Activated CD4-positive, alpha-beta T cell treated with anti-CD3 and anti-CD28 coated beads, Interleukin-2, amount 50 U/mL, for 16 hours (primary cell): ENCODE results near the gene VEZF1.
A peak's percentile ranks its signal among the peaks of the same experiment; 100 is the strongest.
"Not testable (repeated sequence)": the region's sequence is repeated elsewhere in the genome, so short reads cannot be mapped to it uniquely, and the experiment has no call there.

Source experiments
- DNase-seq: peaks from one replicate; pipeline ENCODE4 v3.0.0-alpha.2; 2020

The VEZF1 gene

DNA sequence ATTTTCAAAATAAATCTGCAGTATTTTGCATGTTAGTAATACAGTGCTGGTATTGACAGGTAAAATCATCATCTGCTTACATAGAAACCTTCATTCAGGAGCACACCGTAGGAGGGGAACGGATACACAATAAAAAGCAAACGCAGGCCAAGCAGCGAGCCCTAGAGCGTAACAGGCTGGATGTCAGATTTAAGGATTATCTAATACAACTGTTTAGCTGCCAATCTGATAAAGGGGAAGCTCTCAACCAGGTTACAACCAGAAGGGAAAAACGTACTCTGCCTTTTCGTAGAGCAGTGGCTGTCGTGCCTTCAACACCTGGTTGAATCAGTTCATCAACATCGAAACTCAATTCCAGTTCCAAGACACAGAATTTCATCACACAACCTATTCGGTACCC lies 16.5 kb downstream of the VEZF1 start:
- DNase-seq = no peak

DNA sequence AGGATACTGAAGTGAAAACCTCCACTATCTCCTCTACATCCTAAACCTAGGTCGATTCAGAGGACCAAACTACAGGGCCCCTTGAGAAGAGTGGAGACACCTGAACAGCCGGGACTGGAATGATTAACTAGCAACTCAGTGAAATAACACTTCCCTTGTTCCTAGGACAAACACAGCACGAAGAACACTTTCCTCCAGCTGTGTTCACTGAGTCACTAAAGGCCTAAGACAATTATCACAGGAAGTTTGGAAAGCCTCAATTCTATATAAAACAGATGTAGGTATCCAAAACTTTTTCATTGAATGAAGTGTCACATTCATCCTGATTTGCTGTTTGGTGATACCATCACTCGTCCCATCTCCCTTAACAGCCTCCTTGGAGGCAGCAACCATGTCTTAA lies 17.3 kb downstream of the VEZF1 start:
- DNase-seq = no peak

DNA sequence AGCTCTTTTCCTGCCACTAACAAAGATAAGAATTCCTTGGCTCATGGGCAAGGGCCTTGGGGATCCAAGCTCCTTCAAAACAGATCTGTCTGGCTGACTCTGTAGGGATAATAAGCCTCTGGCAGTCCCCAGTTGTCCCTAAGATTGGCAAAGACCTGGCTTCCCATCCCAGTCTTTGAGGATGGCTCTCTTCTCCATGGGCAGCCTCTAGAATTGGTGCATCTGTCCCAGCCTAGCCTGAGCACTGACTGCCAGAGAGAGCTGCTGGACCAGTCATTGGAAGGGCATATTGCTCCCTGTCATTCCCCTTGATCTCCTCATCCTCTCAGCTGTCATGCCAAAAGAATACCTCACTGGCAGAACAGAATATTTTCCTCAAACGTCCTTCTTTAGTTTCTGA lies 19.6 kb downstream of the VEZF1 start:
- no peak for DNase-seq

DNA sequence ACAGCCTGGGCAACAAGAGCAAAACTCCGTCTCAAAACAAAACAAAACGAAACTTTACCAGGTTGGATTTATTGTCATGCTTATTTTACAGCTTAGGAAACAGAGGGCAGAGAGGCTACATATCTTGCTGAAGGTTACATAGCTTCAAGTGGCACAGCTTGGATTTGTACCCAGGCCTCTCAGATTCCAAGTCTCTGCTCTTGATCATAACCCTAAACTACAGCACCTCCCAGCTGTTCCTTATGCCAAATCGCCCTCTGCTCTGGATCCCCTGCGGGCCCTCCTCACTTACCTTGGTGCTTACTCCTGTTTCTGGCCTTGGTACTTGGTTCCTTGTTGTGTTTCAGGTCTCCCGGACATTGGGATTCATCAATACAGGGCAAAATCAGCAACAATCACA lies 21.2 kb downstream of the VEZF1 start:
- DNase-seq = no peak

GRCh38 chr17:57966246-57966645 lies 21.8 kb downstream of the VEZF1 start:
- DNase-seq = no peak

DNA sequence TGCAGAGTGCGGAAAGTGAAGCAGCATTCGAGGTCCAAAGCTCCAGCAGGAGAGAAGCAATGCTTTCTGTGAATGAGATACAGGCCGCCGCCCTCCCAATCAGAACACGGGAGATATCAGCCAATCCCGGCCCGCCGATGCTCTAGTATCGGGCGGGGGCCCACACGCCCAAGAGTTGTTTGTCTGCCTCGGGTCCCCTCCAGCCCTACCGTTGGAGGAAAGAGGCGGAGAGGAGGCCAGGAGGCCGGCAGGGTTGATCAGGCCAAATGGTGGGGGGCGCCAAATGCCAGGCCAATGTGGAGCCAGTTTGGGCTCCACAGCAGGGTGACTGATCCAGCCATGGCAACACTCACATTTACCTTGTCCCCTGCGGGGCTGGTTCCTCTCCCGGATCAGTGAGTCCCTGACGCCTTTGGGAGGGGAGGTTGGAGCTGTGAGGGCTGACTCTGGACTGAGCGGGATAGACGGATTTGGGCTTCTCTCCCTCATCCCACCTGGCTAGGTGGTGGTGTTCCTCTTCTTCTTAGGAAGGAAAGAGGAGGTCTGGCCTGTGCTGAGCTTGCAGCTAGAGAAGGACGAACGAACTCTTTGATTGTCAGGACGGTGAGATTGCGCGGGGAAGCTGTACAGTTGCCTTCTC lies 22.4 kb downstream of the VEZF1 start:
- no peak for DNase-seq

- no peak for DNase-seq
Measured at GRCh38 chr17:57963149-57963511, 24.9 kb downstream of the VEZF1 start.

DNA sequence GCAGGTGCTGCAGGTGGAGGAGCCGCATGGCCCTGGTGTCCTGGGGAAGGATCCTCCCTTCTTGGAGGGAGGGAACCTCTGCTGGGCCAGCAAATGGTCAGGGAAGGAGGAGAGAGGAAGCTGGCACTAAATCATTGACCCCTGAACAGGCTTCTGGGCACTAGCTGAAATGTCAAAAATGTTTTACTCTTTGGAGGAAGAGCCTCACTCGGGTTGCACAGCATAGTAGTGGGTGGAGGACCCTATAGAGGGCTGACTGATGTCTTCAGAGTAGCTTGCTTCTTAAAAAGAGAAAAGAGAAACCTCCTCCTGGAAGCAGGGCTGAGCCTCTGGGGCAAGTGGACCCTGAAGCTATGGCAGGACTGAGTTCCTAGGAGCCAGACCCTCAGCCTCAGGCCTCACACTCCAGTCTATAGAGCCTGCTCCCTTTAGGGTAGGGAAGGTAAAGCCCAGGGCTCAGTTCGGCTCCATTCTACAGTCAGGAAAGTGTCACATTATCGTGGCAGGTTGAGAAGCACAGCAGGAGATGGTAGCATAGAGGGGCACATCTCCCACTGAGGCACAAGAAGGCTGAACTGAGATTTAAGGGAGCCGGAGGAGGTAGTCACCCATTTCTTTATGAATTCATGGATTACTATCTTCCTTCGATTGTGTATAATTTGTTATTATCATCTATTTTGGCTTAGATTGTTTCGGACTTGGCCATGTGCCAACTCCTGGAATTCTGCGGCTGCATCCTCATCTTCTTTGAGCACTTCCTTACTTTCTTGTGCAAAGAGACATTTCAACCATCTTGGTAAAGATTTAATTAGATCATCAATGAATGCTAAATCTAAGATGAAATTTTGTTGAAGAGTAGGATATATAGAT lies 25.5 kb downstream of the VEZF1 start:
- no peak for DNase-seq

DNA sequence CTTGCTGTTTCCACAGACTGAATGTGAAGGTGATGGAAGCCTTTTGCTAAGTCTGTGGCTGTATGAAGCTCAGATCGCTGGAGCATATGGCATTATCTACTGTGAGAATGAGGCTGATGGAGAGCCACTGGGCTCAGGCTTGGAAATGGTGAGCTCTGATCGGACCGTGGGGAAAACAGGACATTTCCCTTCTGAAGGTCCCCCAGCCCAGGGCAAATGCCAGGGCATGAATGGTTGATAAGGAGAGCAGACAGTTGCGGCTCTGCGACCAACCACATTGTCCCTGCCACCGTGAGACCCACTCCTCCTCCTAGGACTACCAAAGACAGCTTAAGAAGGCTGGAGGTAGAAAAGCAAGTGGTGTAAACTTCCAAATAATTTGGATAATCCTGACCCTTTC lies 28.1 kb downstream of the VEZF1 start:
- no peak for DNase-seq

DNA sequence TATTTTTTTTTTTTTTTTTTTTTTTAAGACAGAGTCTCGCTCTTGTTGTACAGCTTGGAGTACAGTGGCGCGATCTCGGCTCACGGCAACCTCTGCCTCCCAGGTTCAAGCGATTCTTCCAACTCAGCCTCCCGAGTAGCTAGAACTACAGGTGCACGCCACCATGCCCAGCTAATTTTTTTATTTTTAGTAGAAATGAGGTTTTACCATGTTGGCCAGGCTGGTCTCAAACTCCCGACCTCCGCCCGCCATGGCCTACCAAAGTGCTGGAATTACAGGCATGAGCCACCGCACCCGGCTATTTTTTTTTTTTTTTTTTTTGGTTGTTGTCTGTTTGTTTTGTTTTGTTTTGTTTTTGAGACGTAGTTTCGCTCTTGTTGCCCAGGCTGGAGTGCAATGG lies 29.7 kb downstream of the VEZF1 start:
- DNase-seq = not testable (repeated sequence)

- no peak for DNase-seq
Measured at GRCh38 chr17:57957886-57958285, 30.2 kb downstream of the VEZF1 start.

DNA sequence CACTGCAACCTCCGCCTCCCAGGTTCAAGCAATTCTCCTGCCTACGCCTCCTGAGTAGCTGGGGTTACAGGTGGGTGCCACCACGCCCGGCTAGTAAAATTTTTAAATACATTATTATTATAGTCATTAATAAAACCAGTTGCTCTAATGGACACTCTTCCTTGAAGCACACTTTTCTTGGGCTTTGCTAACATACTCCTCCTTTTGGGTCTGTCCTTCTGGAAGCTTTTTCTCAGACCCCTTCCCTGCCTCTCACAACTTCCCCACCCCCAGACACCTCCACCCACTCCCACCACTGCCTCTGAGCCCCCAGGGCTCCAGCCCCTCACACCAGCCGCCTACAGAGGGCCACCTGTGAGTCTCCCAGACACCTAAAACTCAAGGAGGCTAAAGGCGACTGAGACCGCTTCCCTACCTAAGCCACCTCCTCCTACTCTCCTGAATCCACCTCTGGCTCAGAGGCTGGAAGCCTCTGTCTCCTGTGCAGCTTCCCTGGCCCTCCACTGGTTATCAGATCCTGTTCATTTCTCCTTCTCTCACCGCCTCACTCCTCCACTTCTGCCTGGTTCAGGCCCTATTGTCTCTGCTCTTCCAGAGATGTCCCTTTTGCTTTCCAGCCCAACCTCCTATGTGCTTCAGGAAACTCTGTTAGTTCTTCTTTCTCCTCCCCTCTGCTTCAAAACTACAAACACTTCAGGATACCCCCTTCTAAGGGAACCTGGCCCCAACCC lies 30.8 kb downstream of the VEZF1 start:
- no peak for DNase-seq

DNA sequence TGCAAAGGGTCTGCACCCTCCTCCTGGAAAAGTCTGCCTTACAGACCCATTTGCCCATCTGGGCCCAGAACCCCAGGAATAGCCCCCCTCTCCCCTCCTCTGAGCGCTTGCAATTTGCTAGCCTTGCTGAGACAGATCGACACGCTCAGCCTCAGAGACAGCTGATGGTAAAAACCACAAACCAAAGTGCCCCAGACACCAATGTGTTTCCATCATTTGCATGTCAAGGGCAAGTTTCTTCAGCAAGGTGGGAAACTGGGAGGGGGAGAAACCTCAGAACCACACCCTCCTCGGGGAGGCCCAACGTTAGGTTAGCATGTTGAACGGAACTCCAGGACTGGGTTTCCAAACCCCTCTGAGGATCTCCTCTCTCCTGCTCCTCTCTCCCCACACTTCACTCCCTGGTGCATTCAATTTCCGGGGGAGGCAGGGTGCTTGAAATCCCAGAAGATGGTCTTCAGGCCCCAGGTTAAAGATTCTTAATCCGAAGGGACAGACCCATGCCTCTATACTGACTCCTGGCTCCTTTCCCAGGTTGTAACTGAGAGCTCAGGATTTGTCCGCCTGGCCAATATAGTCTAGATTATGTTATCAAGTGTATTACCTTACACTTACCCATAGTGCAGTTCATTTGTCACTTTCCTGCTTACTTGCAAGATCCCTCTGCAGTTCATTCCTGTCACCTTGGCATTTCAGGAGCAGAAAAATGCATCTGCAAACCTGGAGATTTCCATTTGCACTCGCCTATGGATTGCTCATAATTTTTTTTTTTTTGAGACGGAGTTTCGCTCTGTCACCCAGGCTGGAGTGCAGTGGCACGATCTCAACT lies 31.5 kb downstream of the VEZF1 start:
- DNase-seq = peak; percentile 57

GRCh38 chr17:57955183-57955931 lies 32.7 kb downstream of the VEZF1 start, which contains the start of gene CUEDC1:
CUEDC1 (minus strand) TSS chr17:57955412; CDS start chr17:57885564, 69,848 bp downstream.
- DNase-seq = peak; percentile 51

- no peak for DNase-seq
Measured at GRCh38 chr17:57954397-57955182, 33.5 kb downstream of the VEZF1 start.

DNA sequence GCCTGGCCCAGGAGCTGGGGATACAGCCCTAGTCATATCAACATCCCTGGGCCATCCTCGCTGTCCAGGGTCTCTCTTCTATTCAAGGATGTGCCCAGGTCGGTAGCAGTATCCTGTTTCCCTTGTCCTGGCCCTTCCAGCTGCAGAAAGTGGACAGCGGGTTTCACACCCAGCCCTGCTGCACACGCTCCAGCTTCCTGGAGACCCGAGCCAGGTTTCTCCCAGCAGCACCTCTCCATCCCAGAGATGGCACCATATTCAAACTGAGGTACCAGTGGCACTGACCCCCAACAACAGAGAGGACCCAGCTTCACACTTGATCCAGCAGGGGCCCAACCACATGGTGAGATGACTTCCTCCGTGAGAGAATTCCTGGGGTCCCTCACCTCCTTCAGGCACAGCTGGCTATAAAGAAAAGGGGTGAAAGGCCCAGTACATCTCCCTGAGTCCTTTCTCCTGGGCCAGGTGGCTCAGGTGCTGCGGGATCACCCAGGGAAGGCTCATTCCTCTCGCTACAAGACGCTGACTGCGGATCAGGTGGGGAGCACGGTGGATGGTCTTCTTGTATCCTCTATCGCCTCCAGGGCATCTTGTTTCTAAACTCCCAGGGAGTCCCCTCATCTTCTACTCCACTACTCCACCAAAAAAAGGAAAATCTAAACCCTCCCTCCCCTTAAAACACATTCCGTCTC lies 34.2 kb downstream of the VEZF1 start:
- DNase-seq = no peak

DNA sequence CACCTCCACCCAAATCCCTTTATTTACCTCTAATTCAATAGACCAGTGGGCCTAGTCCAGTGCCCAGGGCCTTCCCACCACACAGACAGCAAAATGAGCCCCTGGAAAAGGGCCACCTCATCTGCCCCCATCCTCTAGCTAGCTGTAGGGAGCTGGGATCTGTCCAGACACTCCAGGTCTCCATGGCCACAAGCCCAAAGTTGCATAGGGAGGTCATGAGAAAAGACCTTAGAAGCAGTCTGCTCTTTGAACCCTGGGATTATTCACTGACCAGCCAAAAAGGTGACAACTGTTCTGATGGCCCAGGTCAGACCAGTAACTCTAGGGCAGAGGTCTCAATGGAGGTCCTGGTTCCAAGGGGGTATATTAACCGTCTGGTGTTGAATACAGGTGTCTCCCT lies 34.8 kb downstream of the VEZF1 start:
- DNase-seq = no peak

DNA sequence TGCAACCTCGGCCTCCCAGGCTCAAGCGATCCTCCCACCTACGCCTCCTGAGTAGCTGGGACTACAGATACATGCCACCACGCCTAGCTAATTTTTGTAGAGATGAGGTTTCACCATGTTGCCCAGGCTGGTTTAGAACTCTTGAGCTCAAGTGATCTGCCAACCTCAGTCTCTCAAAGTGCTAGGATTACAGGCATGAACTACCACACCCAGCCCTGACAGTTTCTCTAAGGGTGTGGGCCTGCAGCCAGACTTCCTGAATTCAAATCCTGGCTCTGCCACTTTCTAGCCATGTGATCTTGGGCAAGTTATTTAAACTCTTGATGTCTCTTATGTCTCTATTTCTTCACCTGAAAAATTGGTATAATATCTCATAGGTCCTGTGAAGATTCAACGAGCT lies 38.4 kb downstream of the VEZF1 start:
- DNase-seq = no peak

DNA sequence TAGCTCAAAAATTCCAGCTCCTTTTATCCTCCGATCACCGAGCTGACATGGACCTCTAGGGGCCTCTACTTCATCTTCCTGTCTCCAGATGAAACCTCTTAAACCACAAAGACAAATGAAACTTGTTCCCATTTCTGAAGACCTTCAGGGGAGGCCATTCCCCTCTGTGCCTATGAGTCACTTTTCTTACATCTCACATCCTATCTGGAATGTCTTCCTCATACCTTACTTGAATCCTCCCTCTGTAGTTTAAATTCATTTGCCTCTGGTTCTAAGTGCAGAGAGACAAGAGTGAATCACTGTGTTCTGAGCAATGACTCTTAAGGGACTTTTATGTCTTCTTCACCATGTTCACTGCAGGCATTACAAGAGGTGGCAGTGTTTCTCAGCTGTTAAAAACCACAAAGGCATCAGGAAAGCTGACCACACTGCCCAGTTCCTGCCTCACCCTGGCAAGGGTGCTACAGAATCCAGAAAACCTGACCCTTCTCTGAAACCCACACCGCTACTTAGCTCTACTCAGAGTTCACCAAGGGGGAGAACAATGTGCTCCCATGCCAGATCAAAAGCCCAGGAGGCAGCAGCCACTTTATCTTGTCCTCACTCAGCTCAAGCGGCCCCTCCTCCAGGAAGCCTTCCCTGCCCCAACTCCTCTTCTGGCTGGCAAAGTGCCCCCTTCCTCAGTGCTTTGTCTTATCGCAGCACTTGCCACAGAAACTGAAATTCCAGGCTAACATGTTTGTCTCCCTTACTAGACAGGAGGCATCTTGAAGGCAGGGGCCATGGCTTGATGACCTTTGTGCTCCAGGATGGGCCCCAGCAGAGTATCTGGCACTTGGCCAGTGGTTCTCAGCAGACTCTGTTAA lies 39.3 kb downstream of the VEZF1 start:
- peak; percentile 24 for DNase-seq

DNA sequence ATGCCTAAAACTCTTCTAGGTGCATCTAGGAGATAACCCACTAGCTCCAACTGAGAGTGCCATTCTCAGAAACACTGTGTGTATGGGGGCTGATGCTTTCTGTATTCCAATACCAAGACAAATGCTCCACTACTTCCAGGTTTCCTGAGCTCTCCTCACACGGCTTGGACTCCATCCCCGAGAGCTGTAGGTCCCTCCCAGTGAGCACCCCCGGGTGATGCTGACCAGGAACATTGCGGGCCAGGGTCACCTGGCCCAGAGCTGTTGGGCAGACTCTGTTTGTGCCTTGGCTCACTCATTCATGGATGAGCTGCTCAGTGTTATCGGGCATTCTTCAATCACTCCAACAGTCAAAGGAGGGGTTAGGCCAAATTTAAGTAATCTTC lies 39.9 kb downstream of the VEZF1 start:
- DNase-seq = no peak
